Fibroblast of the aortic adventitia (primary cell): Measurements from ENCODE around the gene COBLL1. TPM values are rescaled to one million over a fixed set of nuclear protein-coding genes. Genes with fewer than 3 reads are reported as not detected.

Experiments used
- DNase-seq: peaks from one replicate; pipeline ENCODE4 v3.0.0-alpha.2; 2010; ENCODE audit warnings: low read depth
- H3K4me3 ChIP-seq: 2 replicates; pipeline ENCODE4 v1.5.1; 2011; ENCODE audit warnings: low read depth, mild to moderate bottlenecking, control low read depth, low read length, moderate library complexity
- CTCF ChIP-seq: IDR thresholded peaks from 2 replicates; pipeline ENCODE4 v1.5.1; 2011; ENCODE audit warnings: mild to moderate bottlenecking, low read length, control low read depth, inconsistent platforms; ENCODE audit not compliant: insufficient read depth
- total RNA-seq: library from RNA; depleted of rRNA; stranded (reverse); fragments of >200 nt; gene quantifications from 2 replicates; pipeline ENCODE4 v1.2.3, GENCODE V29; 2012; ENCODE audit warnings: low replicate concordance

Gene COBLL1
- total RNA-seq, 1 donor = 18.4 TPM

- TF ChIP-seq CTCF = no peak
- H3K4me3 ChIP-seq = no peak overlapping the region
- no peak for DNase-seq
Measured at GRCh38 chr2:164692114-164692513, 149.5 kb downstream of the COBLL1 start.

GRCh38 chr2:164691346-164691887, 150.2 kb downstream of the COBLL1 start:
- no peak for TF ChIP-seq CTCF
- DNase-seq = no peak
- no peak overlapping the region for H3K4me3 ChIP-seq

GRCh38 chr2:164690361-164690760, 151.3 kb downstream of the COBLL1 start:
- DNase-seq = no peak
- no peak for TF ChIP-seq CTCF
- H3K4me3 ChIP-seq = no peak overlapping the region

- no peak overlapping the region for H3K4me3 ChIP-seq
- no peak for DNase-seq
- TF ChIP-seq CTCF = no peak
Measured at GRCh38 chr2:164688896-164689419, 152.7 kb downstream of the COBLL1 start.

GRCh38 chr2:164681009-164681408, 160.6 kb downstream of the COBLL1 start:
- no peak for TF ChIP-seq CTCF
- no peak for DNase-seq
- H3K4me3 ChIP-seq = no peak overlapping the region

- TF ChIP-seq CTCF = no peak
- H3K4me3 ChIP-seq = no peak overlapping the region
- no peak for DNase-seq
Measured at GRCh38 chr2:164678631-164679149, 162.9 kb downstream of the COBLL1 start.

- no peak for DNase-seq
- no peak overlapping the region for H3K4me3 ChIP-seq
- TF ChIP-seq CTCF = no peak
Measured at GRCh38 chr2:164677733-164678132, 163.9 kb downstream of the COBLL1 start.
